Vagina (tissue), 2 donors: ENCODE results near the gene ULBP1.

Experiments
- POLR2AphosphoS5 ChIP-seq, 2 donors: sonication (generic); formaldehyde crosslinking; IDR thresholded peaks; one replicate each; pipeline ENCODE4 v1.9.0; 2017; ENCODE audit warnings: antibody characterized with exemption in 2 of 2, mild to moderate bottlenecking in 2 of 2, low read depth in 1 of 2; ENCODE audit not compliant: insufficient read depth in 1 of 2
- TF ChIP-seq, protein P1 (sequence below), 3 experiments: fragments of 450-650 bp in 2 of 3; fragments of 200-600 bp in 1 of 3; sonication (generic) in 1 of 3; IDR thresholded peaks; one replicate each; pipeline ENCODE4 v1.5.1; 2017 to 2019; ENCODE audit warnings: antibody characterized with exemption in 3 of 3, mild to moderate bottlenecking in 2 of 3, moderate library complexity in 2 of 3

DNA sequence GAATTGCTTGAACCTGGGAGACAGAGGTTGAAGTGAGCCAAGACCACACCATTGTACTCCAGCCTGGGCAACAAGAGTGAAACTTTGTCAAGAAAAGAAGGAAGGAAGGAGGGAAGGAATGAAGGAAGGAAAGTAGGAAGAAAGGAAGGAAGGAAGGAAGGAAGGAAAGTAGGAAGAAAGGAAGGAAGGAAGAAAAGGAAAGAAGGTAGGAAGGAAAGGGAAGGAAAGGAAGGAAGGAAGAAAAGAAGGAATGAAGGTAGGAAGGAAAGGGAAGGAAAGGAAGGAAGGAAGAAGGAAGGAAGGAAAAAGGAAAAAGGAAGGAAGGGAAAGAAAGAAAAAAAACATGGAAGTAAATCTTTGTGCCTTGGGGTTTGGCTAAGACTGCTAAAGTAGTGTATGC, 11.7 kb downstream of the ULBP1 start:
- TF ChIP-seq, protein P1, sequence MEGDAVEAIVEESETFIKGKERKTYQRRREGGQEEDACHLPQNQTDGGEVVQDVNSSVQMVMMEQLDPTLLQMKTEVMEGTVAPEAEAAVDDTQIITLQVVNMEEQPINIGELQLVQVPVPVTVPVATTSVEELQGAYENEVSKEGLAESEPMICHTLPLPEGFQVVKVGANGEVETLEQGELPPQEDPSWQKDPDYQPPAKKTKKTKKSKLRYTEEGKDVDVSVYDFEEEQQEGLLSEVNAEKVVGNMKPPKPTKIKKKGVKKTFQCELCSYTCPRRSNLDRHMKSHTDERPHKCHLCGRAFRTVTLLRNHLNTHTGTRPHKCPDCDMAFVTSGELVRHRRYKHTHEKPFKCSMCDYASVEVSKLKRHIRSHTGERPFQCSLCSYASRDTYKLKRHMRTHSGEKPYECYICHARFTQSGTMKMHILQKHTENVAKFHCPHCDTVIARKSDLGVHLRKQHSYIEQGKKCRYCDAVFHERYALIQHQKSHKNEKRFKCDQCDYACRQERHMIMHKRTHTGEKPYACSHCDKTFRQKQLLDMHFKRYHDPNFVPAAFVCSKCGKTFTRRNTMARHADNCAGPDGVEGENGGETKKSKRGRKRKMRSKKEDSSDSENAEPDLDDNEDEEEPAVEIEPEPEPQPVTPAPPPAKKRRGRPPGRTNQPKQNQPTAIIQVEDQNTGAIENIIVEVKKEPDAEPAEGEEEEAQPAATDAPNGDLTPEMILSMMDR (IDR thresholded peaks at IDR 0.05), result no peak
- TF ChIP-seq POLR2AphosphoS5 (IDR thresholded peaks at IDR 0.05; ENCODE audit: insufficient read depth in 1 of 2, low read depth in 1 of 2), result no peak
